Upper lobe of left lung (tissue), 6 donors: ENCODE data around the gene RUFY1. TPM values are rescaled to one million over a fixed set of nuclear protein-coding genes. Genes with fewer than 3 reads are reported as not detected.
"Not testable (repeated sequence)": the region's sequence is repeated elsewhere in the genome, so short reads cannot be mapped to it uniquely, and the experiment has no call there.

Source experiments
- ATAC-seq, 2 donors: fragments of 200-7000 bp; cut with Tn5 transposase; one replicate each; pipeline ENCODE4 v1.9.1; 2022; ENCODE audit warnings: mild to moderate bottlenecking in 2 of 2, moderate library complexity in 2 of 2; ENCODE audit not compliant: low FRiP score in 2 of 2
- DNase-seq, 2 donors: peaks; one replicate each; pipeline ENCODE4 v3.0.0-alpha.2; 2019 to 2020
- H3K27ac ChIP-seq, 4 donors: fragments of 200-600 bp; sonication (generic); one replicate each; pipeline ENCODE4 v1.5.1; 2016 to 2019
- H3K27me3 ChIP-seq, 4 donors: fragments of 200-600 bp; sonication (generic); one replicate each; pipeline ENCODE4 v1.5.1; 2017 to 2019
- H3K36me3 ChIP-seq, 4 donors: fragments of 200-600 bp; sonication (generic); one replicate each; pipeline ENCODE4 v1.5.1; 2016 to 2019
- H3K4me1 ChIP-seq, 4 donors: fragments of 200-600 bp; sonication (generic); one replicate each; pipeline ENCODE4 v1.5.1; 2018 to 2019
- H3K4me3 ChIP-seq, 4 donors: fragments of 200-600 bp; sonication (generic); one replicate each; pipeline ENCODE4 v1.5.1; 2017 to 2019; ENCODE audit warnings: mild to moderate bottlenecking in 2 of 4, moderate library complexity in 1 of 4
- H3K9me3 ChIP-seq, 4 donors: fragments of 200-600 bp; sonication (generic); one replicate each; pipeline ENCODE4 v1.5.1; 2018 to 2019
- EP300 ChIP-seq, 4 donors: sonication (generic); formaldehyde crosslinking; IDR thresholded peaks; one replicate each; pipeline ENCODE4 v1.5.1; 2017; ENCODE audit warnings: antibody characterized with exemption in 4 of 4, control low read depth in 2 of 4
- POLR2A ChIP-seq, 4 donors: fragments of 450-650 bp; IDR thresholded peaks; one replicate each; pipeline ENCODE4 v1.5.1; 2016 to 2017; ENCODE audit warnings: antibody characterized with exemption in 4 of 4, mild to moderate bottlenecking in 2 of 4
- POLR2AphosphoS5 ChIP-seq, 2 donors: sonication (generic); formaldehyde crosslinking; IDR thresholded peaks; one replicate each; pipeline ENCODE4 v1.5.1; 2017; ENCODE audit warnings: antibody characterized with exemption in 2 of 2
- WGBS, 2 donors: methylation state at CpG; one replicate each; pipeline ENCODE4 v1.1.5; 2017 to 2018; 5-methylcytosine and 5-hydroxymethylcytosine counted together
- total RNA-seq, 6 donors: library from RNA; depleted of rRNA in 4 of 6; stranded (reverse); fragments of >200 nt in 4 of 6; gene quantifications; one replicate each; pipeline versions ENCODE4 v1.1.0 to v1.2.1, GENCODE V29; 2016 to 2021
- TF ChIP-seq, protein P1 (sequence below), 6 experiments: fragments of 450-650 bp in 4 of 6; fragments of 200-600 bp in 2 of 6; sonication (generic) in 2 of 6; IDR thresholded peaks; one replicate each; pipeline ENCODE4 v1.5.1; 2016 to 2019; ENCODE audit warnings: antibody characterized with exemption in 6 of 6
- donor health status: DM: no; HTN: no; CAD: no; lungs with moderate emphysema.
- donor health status: DM: no; HTN: yes; CAD: no; lungs with severe emphysema.

Gene RUFY1
- total RNA-seq, 6 donors from 2014 or later = 42.3 to 128 (median 74.7) TPM

DNA sequence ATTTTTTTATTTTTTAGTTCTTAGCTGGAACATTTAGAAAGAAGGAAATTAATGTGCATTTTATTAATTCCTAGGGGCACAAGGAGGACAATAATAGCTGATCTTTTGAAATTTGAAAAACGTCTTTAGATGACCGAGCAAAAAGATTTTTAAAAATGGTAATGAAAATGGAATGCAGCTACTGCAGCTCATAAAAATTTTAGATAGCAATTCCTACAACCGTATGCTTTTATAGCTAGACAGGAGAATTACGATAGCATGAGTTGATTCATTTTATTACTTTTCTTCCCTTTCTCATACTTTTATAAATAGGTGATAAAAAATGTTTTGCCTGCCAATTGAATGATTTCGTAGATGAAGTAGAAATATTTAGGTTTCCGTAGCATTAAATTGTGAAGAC lies 13.7 kb upstream of the RUFY1 start:
- Histone ChIP-seq H3K9me3 (no peaks in the 10 kb centered on the region), H3K4me3 (no peak overlapping the region), H3K27ac (no peak overlapping the region), H3K27me3 (no peaks in the 10 kb centered on the region), H3K36me3 (no peaks in the 10 kb centered on the region), H3K4me1 (no peaks in the 10 kb centered on the region)
- TF ChIP-seq EP300 (IDR thresholded peaks at IDR 0.05) = no peak
- no peak for TF ChIP-seq POLR2A (IDR thresholded peaks at IDR 0.05)
- TF ChIP-seq POLR2AphosphoS5 (IDR thresholded peaks at IDR 0.05) = no peak
- TF ChIP-seq, protein P1, sequence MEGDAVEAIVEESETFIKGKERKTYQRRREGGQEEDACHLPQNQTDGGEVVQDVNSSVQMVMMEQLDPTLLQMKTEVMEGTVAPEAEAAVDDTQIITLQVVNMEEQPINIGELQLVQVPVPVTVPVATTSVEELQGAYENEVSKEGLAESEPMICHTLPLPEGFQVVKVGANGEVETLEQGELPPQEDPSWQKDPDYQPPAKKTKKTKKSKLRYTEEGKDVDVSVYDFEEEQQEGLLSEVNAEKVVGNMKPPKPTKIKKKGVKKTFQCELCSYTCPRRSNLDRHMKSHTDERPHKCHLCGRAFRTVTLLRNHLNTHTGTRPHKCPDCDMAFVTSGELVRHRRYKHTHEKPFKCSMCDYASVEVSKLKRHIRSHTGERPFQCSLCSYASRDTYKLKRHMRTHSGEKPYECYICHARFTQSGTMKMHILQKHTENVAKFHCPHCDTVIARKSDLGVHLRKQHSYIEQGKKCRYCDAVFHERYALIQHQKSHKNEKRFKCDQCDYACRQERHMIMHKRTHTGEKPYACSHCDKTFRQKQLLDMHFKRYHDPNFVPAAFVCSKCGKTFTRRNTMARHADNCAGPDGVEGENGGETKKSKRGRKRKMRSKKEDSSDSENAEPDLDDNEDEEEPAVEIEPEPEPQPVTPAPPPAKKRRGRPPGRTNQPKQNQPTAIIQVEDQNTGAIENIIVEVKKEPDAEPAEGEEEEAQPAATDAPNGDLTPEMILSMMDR (IDR thresholded peaks at IDR 0.05) = no peak
- ATAC-seq = no peak
- no peak for DNase-seq
- 83 to 86% methylated on average over 6 of the region's 6 CpGs for WGBS, 2 donors

DNA sequence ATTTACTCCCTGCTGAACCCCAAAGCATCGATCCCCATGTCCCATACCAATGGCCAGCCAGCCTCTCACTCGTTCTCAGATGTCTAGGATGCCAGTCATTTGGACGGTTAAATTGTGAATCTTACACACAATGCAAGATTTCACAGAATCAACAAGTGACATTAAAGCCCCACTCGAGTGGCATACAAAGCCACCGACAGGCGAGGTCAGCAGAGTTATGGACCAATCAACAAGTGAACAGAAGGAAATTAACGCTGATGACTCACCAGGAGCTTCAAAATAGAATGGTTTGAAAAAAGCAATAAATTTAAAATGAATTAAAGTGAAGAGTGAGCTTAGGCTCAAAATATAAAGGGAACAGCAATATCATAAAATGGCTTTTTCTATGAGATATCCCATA lies 8.2 kb upstream of the RUFY1 start:
- TF ChIP-seq, protein P1 (IDR thresholded peaks at IDR 0.05) = no peak
- TF ChIP-seq POLR2A (IDR thresholded peaks at IDR 0.05) (no peak), EP300 (IDR thresholded peaks at IDR 0.05) (no peak), POLR2AphosphoS5 (IDR thresholded peaks at IDR 0.05) (no peak)
- ATAC-seq (no peak), DNase-seq (no peak)
- WGBS, 2 donors = 80 to 84% methylated on average over 7 of the region's 7 CpGs
- Histone ChIP-seq H3K27ac (no peak overlapping the region), H3K36me3 (no peaks in the 10 kb centered on the region), H3K4me3 (no peak overlapping the region), H3K4me1 (no peaks in the 10 kb centered on the region), H3K9me3 (no peaks in the 10 kb centered on the region), H3K27me3 (no peaks in the 10 kb centered on the region)

DNA sequence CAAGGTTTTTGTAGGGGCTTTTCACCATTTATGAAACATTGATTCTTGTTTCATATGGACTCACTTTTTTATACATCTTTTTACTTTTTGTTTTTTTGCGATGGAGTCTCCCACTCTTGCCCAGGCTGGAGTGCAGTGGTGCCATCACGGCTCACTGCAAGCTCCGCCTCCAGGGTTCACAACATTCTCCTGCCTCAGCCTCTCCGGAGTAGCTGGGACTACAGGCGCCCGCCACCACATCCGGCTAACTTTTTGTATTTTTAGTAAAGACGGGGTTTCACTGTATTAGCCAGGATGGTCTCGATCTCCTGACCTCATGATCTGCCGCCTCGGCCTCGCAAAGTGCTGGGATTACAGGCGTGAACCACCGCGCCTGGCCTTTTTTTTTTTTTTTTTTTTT lies 7.1 kb upstream of the RUFY1 start:
- H3K9me3 ChIP-seq, H3K4me1 ChIP-seq, H3K4me3 ChIP-seq, H3K27me3 ChIP-seq, H3K27ac ChIP-seq, DNase-seq, ATAC-seq, H3K36me3 ChIP-seq: not testable (repeated sequence)
- 92 to 93% methylated on average over 15 of the region's 15 CpGs for WGBS, 2 donors

DNA sequence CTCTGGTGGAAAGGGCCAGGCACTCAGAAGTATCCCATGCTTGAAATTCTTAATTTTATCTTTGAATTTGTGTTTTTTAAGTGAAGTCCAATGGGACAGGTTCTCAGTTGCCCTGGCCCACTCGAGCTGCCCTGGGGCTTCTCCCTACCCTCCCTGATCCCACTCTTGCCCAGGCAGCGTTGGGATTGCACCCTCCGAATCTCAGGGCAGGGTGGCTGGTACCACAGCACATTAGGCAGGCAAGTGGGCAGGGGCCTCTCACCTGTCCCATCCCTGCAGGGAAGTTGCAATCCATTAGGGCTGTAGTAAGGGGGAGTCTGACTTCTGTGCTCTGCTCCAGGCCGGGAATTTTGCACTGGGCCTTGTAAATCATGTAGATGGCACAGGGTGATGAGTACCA lies 2.7 kb downstream of the RUFY1 start:
- H3K4me1 ChIP-seq = peaks cover 19 to 39% (median 31%) of the 10 kb centered on the region in 4 donors
- H3K36me3 ChIP-seq = no peaks in the 10 kb centered on the region
- no peak overlapping the region for H3K27ac ChIP-seq
- no peak for DNase-seq
- ATAC-seq = no peak
- H3K27me3 ChIP-seq = no peaks in the 10 kb centered on the region
- no peaks in the 10 kb centered on the region for H3K9me3 ChIP-seq
- TF ChIP-seq, protein P1 (IDR thresholded peaks at IDR 0.05) = no peak
- TF ChIP-seq POLR2AphosphoS5 (IDR thresholded peaks at IDR 0.05) (no peak), EP300 (IDR thresholded peaks at IDR 0.05) (no peak), POLR2A (IDR thresholded peaks at IDR 0.05) (no peak)
- 87 to 94% methylated on average over 4 of the region's 4 CpGs for WGBS, 2 donors
- H3K4me3 ChIP-seq = no peak overlapping the region

- H3K4me1 ChIP-seq = peaks cover 26 to 42% (median 33%) of the 10 kb centered on the region in 4 donors
- H3K36me3 ChIP-seq = no peaks in the 10 kb centered on the region
- H3K4me3 ChIP-seq = no peak overlapping the region
- 78 to 80% methylated on average over 7 of the region's 7 CpGs for WGBS, 2 donors
- H3K9me3 ChIP-seq = no peaks in the 10 kb centered on the region
- ATAC-seq = no peak
- no peak for TF ChIP-seq EP300 (IDR thresholded peaks at IDR 0.05)
- TF ChIP-seq POLR2AphosphoS5 (IDR thresholded peaks at IDR 0.05) = no peak
- no peak for TF ChIP-seq POLR2A (IDR thresholded peaks at IDR 0.05)
- TF ChIP-seq, protein P1 (IDR thresholded peaks at IDR 0.05) = no peak
- DNase-seq = peak in 1 of 2 donors; percentile 38
- no peaks in the 10 kb centered on the region for H3K27me3 ChIP-seq
- no peak overlapping the region for H3K27ac ChIP-seq
Observed at GRCh38 chr5:179553875-179554274, 3.5 kb downstream of the RUFY1 start.
